ENCODE data around the gene PBXIP1.

- TF ChIP-seq ZFP30 (CRISPR knock-in tag; IDR thresholded peaks at IDR 0.05) (no peak), ZFP3 (CRISPR knock-in tag; IDR thresholded peaks at IDR 0.05) (no peak), OSR1 (CRISPR knock-in tag; IDR thresholded peaks at IDR 0.05) (no peak), ZNF8 (CRISPR knock-in tag; IDR thresholded peaks at IDR 0.05) (no peak), CREB5 (CRISPR knock-in tag; IDR thresholded peaks at IDR 0.05; ENCODE audit: low read depth) (no peak), ZNF70 (CRISPR knock-in tag; IDR thresholded peaks at IDR 0.05) (no peak), SNAI2 (CRISPR knock-in tag; IDR thresholded peaks at IDR 0.05) (no peak), TCF4 (CRISPR knock-in tag; IDR thresholded peaks at IDR 0.05; ENCODE audit: borderline replicate concordance) (no peak), ZC3H10 (CRISPR knock-in tag; IDR thresholded peaks at IDR 0.05) (no peak), GLIS3 (CRISPR knock-in tag; IDR thresholded peaks at IDR 0.05) (no peak), TOX (CRISPR knock-in tag; IDR thresholded peaks at IDR 0.05; ENCODE audit: borderline replicate concordance) (no peak)
- TF ChIP-seq, protein P1, sequence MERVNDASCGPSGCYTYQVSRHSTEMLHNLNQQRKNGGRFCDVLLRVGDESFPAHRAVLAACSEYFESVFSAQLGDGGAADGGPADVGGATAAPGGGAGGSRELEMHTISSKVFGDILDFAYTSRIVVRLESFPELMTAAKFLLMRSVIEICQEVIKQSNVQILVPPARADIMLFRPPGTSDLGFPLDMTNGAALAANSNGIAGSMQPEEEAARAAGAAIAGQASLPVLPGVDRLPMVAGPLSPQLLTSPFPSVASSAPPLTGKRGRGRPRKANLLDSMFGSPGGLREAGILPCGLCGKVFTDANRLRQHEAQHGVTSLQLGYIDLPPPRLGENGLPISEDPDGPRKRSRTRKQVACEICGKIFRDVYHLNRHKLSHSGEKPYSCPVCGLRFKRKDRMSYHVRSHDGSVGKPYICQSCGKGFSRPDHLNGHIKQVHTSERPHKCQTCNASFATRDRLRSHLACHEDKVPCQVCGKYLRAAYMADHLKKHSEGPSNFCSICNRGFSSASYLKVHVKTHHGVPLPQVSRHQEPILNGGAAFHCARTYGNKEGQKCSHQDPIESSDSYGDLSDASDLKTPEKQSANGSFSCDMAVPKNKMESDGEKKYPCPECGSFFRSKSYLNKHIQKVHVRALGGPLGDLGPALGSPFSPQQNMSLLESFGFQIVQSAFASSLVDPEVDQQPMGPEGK (CRISPR knock-in tag; IDR thresholded peaks at IDR 0.05; ENCODE audit: borderline replicate concordance), result no peak
Observed at GRCh38 chr1:154935749-154936554, 19.9 kb downstream of the PBXIP1 start.

All from SK-N-SH treated with all-trans-retinoic acid at 6 μM for 48 hours (cell line).